ENCODE data around the gene DLEC1.
"Not testable (repeated sequence)": the region's sequence is repeated elsewhere in the genome, so short reads cannot be mapped to it uniquely, and the experiment has no call there.

Gene DLEC1

DNA sequence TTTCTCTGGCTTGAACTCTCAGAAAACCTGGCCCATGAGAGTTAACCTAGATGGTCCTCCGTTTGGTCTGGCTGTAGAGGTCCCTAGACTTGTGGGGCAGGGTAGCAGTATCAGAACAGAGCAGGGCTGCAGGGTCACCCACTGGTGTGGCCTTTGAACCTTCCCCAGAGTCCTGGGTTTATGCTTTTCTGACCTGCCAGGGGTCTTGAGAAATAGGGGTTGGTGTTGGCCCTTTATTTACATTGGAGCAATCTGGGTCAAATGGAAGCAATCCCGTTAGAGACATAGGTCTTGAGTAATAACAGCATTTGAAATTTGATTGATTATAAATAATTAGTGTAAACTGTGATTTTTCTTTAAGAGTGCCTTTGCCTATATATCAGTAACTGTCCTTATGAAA, 23.8 kb downstream of the DLEC1 start:
- DNase-seq (ENCODE audit: low read depth), result no peak
- no peak overlapping the region for H3K4me3 ChIP-seq (ENCODE audit: control insufficient read depth, low read depth, low read length)
- TF ChIP-seq, protein P1, sequence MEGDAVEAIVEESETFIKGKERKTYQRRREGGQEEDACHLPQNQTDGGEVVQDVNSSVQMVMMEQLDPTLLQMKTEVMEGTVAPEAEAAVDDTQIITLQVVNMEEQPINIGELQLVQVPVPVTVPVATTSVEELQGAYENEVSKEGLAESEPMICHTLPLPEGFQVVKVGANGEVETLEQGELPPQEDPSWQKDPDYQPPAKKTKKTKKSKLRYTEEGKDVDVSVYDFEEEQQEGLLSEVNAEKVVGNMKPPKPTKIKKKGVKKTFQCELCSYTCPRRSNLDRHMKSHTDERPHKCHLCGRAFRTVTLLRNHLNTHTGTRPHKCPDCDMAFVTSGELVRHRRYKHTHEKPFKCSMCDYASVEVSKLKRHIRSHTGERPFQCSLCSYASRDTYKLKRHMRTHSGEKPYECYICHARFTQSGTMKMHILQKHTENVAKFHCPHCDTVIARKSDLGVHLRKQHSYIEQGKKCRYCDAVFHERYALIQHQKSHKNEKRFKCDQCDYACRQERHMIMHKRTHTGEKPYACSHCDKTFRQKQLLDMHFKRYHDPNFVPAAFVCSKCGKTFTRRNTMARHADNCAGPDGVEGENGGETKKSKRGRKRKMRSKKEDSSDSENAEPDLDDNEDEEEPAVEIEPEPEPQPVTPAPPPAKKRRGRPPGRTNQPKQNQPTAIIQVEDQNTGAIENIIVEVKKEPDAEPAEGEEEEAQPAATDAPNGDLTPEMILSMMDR (IDR thresholded peaks at IDR 0.05; ENCODE audit: control insufficient read depth, insufficient read depth, low read depth, low read length, missing control alignments), result no peak

DNA sequence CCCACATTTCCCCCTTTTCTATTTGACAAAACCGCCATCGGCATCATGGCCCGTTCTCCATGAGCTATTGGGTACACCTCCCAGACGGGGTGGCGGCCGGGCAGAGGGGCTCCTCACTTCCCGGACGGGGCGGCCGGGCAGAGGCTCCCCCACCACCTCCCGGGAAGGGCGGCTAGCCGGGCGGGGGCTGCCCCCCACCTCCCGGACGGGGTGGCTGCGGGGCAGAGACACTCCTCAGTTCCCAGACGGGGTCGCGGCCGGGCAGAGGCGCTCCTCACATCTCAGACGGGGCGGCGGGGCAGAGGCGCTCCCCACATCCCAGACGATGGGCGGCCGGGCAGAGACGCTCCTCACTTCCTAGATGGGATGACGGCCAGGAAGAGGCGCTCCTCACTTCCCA, 25.4 kb downstream of the DLEC1 start:
- DNase-seq (ENCODE audit: low read depth); H3K4me3 ChIP-seq (ENCODE audit: control insufficient read depth, low read depth, low read length): not testable (repeated sequence)

DNA sequence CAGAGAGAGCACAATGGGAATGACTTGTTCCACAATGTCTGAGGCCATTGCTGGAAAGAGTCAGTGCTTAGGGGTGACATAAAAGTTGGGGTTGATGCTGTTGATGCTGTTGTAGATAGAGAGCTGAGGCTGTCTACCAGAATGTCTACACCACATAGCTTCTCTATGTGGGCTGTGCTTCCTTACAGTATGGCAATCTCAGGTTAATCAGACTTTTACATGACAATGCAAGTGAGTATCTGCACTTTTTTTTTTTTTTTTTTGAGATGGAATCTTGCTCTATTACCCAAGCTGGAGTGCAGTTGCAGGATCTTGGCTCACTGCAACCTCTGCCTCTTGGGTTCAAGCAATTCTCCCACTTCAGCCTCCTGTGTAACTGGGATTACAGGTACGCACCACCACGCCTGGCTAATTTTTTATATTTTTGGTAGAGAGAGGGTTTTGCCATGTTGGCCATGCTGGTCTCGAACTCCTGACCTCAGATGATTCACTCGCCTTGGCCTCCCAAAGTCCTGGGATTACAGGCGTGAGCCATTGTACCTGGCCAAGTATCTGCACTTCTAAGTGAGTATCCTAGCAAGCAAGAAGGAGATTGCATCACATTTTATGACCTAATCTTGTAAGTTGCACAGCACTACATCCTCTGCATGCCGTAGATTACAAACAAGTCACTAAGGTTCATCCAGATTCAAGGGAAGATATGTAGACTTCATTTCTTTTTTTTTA, 28.7 kb downstream of the DLEC1 start:
- no peak for DNase-seq (ENCODE audit: low read depth)
- no peak overlapping the region for H3K4me3 ChIP-seq (ENCODE audit: control insufficient read depth, low read depth, low read length)
- TF ChIP-seq, protein P1 (IDR thresholded peaks at IDR 0.05; ENCODE audit: control insufficient read depth, insufficient read depth, low read depth, low read length, missing control alignments), result no peak

DNA sequence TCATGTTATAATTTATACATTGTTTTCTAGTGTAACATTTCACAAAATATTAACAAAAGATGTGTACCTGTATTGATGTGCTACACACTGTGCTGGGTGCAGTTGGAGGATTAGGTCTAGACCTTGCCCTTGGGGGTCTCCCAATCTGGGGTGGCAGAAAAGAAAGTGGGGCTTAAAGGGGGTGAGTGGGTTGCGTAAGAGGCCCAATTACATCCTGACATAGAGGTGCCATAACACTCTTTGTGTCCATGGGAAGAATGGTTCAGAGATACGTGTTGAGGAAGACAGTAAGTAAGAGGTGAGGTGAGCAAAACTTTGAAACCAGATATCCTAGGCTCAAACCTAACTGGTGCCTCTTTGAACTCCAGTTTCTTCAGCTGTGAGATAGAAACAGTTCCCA, 31.0 kb downstream of the DLEC1 start:
- TF ChIP-seq, protein P1 (IDR thresholded peaks at IDR 0.05; ENCODE audit: control insufficient read depth, insufficient read depth, low read depth, low read length, missing control alignments), result no peak
- no peak overlapping the region for H3K4me3 ChIP-seq (ENCODE audit: control insufficient read depth, low read depth, low read length)

DNA sequence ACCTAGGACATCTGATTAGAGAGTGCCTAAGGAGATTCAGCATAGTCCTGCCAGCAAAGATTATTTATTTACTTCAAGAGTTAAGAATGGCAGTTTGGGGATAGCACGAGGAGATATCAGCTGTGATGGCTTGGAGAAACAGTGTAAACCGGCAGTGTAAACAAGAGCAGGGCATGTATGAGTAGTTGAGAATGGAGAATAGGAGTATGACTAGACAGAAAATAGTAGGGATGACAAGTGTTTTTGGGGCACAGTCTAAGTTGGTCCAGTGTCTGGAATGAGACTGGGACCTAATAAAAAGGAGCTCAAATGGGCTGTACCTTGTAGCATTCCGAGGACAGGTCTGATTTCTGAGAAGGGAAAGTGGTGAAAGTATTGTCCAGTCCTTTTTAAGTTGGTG, 38.1 kb downstream of the DLEC1 start:
- not testable (repeated sequence) for DNase-seq (ENCODE audit: low read depth)

More for the DNA sequence above, 31.0 kb downstream of the DLEC1 start:
- no peak for DNase-seq (ENCODE audit: low read depth)

DNA sequence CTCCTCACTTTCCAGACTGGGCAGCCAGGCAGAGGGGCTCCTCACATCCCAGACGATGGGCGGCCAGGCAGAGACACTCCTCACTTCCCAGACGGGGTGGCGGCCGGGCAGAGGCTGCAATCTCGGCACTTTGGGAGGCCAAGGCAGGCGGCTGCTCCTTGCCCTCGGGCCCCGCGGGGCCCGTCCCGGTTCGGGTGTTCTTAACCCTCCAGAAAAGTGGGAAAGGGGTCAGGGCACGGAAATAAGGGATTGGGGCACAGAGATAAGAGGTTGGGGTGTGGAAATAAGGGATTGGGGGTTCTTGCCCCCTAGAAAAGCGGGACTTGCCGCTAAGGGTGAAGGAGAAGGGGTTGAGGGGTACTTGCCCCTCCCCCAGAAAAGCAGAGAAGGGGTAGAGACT, 43.3 kb downstream of the DLEC1 start:
- not testable (repeated sequence) for H3K4me3 ChIP-seq (ENCODE audit: control insufficient read depth, low read depth, low read length)

More for the DNA sequence above, 38.1 kb downstream of the DLEC1 start:
- H3K4me3 ChIP-seq (ENCODE audit: control insufficient read depth, low read depth, low read length), result not testable (repeated sequence)

DNA sequence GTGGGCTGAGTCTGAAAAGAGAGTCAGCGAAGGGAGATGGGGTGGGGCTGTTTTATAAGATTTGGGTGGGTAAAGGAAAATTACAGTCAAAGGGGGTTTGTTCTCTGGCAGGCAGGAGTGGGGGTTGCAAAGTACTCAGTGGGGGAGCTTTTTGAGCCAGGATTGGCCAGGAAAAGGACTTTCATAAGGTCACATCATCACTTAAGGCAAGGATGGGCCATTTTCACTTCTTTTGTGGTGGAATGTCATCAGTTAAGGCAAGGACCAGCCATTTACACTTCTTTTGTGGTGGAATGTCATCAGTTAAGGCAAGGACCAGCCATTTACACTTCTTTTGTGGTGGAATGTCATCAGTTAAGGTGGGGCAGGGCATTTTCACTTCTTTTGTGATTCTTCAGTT, 44.2 kb downstream of the DLEC1 start:
- DNase-seq (ENCODE audit: low read depth); H3K4me3 ChIP-seq (ENCODE audit: control insufficient read depth, low read depth, low read length): not testable (repeated sequence)

More for the DNA sequence above, 43.3 kb downstream of the DLEC1 start:
- DNase-seq (ENCODE audit: low read depth), result not testable (repeated sequence)

DNA sequence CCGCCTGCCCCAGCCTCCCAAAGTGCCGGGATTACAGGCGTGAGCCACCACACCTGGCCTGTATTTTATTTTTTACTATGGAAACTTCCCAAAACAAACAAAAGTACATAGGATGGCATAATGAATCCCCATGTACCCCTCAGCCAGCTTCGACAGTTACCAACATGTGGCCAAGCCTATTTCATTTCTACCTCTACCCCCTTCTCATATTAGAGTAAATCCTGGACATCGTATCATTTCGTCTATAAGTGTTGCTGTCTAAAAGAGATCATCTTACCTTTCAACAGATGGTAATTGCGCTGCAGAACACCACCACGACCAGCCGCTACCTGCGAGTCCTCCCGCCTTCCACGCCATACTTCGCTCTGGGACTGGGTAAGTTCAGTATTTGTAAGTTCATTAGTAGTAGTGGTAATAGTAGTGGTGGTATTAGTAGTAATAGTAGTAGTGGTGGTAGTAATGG, 44.9 kb downstream of the DLEC1 start:
- TF ChIP-seq, protein P1 (IDR thresholded peaks at IDR 0.05; ENCODE audit: control insufficient read depth, insufficient read depth, low read depth, low read length, missing control alignments), result no peak
- no peak overlapping the region for H3K4me3 ChIP-seq (ENCODE audit: control insufficient read depth, low read depth, low read length)
- DNase-seq (ENCODE audit: low read depth), result no peak

All from AG09309 (cell line).